PFSK-1 (cell line): ENCODE results near the gene PML.

Source experiments
- FOXP2 ChIP-seq: optimal IDR thresholded peaks from 2 replicates; pipeline ENCODE3; 2011; ENCODE audit warnings: borderline replicate concordance, control low read depth, inconsistent platforms; ENCODE audit not compliant: insufficient read depth; ENCODE audit errors: extremely low read length, extremely low read depth
- POLR2AphosphoS5 ChIP-seq: IDR thresholded peaks from 2 replicates; pipeline ENCODE4 v1.6.1; 2012; ENCODE audit warnings: low read depth, mild to moderate bottlenecking, control low read depth, low read length, moderate library complexity
- SIN3A ChIP-seq: IDR thresholded peaks from 2 replicates; pipeline ENCODE4 v1.6.1; 2012; ENCODE audit warnings: mild to moderate bottlenecking, low read length, moderate library complexity, borderline replicate concordance; ENCODE audit not compliant: insufficient read depth
- TAF1 ChIP-seq: IDR thresholded peaks from 2 replicates; pipeline ENCODE4 v1.6.1; 2012; ENCODE audit warnings: low read length, control low read depth, borderline replicate concordance; ENCODE audit not compliant: insufficient read depth
- TF ChIP-seq, protein P1 (sequence below), 2 experiments: IDR thresholded peaks; 2 replicates each; pipeline versions ENCODE4 v1.6.1 to v1.8.0; 2011 to 2012; ENCODE audit warnings: low read depth in 2 of 2, low read length in 2 of 2, control low read depth in 1 of 2, inconsistent platforms in 1 of 2, mild to moderate bottlenecking in 1 of 2, moderate library complexity in 1 of 2; ENCODE audit not compliant: insufficient read depth in 1 of 2

The PML gene

DNA sequence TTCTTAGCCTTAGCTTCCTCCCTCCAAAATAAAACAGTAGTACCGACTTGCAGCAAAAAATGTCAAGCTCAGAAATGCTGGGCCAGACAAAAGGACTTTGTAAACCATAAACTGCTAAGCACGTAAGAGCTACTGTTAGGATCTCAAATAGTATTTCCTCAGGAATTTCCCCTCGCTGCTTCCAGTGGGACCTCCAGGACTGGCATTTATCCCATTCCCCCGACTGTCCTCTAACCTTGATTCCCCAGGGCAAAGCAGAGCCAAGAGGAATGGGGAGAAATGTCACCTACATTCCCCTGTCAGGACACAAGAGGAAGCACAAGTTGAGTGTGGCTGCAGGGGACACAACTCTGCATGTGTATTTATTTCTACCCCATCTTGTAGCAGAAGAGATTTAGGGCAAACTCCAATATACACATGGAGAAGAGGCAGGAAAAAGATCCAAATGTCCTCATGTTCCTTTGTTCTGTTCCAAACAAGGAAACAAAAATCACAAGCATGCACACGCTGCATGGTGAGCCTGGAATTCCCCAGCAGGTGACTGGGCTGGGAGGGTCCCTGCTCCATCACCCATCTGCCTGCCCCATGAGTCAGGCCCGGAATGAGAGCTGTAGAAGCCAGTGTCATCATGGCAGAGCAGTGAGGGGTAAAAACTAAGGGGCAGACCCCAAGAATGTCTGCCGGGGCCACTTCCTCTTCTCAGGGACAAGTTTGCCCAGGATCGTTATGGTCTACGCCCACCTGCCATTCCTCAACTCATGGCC lies 6.7 kb upstream of the PML start:
- TF ChIP-seq POLR2AphosphoS5 (no peak), SIN3A (no peak), TAF1 (no peak), FOXP2 (no peak)
- TF ChIP-seq, protein P1, sequence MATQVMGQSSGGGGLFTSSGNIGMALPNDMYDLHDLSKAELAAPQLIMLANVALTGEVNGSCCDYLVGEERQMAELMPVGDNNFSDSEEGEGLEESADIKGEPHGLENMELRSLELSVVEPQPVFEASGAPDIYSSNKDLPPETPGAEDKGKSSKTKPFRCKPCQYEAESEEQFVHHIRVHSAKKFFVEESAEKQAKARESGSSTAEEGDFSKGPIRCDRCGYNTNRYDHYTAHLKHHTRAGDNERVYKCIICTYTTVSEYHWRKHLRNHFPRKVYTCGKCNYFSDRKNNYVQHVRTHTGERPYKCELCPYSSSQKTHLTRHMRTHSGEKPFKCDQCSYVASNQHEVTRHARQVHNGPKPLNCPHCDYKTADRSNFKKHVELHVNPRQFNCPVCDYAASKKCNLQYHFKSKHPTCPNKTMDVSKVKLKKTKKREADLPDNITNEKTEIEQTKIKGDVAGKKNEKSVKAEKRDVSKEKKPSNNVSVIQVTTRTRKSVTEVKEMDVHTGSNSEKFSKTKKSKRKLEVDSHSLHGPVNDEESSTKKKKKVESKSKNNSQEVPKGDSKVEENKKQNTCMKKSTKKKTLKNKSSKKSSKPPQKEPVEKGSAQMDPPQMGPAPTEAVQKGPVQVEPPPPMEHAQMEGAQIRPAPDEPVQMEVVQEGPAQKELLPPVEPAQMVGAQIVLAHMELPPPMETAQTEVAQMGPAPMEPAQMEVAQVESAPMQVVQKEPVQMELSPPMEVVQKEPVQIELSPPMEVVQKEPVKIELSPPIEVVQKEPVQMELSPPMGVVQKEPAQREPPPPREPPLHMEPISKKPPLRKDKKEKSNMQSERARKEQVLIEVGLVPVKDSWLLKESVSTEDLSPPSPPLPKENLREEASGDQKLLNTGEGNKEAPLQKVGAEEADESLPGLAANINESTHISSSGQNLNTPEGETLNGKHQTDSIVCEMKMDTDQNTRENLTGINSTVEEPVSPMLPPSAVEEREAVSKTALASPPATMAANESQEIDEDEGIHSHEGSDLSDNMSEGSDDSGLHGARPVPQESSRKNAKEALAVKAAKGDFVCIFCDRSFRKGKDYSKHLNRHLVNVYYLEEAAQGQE (IDR thresholded peaks at IDR 0.05; ENCODE audit: insufficient read depth in 1 of 2, low read depth in 2 of 2, low read length in 2 of 2): no peak

DNA sequence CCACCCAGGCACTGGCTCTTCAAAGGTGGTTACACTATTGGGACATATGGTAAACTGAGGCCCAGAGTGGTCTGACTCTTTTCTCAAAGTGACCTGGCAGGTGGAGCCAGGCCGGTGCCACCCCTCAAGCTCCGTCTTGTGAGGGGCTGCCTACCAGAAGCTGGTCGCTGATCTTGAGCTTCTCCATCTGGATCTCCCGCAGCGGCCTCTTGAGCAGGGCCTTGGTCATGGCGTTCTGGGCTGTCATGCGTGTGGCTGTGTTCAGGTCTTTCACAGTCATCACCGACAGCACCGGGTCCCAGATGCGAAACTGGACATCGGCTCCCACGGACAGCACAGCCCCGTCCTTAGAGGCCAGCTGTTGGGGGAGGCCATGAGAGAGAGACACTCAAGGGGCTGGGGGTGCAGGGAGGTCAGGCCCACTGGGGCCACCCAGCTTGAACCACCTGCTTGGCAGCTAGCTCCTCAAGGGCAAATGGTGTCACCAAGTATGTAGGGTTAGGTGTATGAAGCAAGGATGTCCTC lies 6.0 kb upstream of the PML start:
- TF ChIP-seq FOXP2: no peak
- no peak for TF ChIP-seq POLR2AphosphoS5
- no peak for TF ChIP-seq TAF1
- TF ChIP-seq SIN3A: no peak
- TF ChIP-seq, protein P1 (IDR thresholded peaks at IDR 0.05; ENCODE audit: insufficient read depth in 1 of 2, low read depth in 2 of 2, low read length in 2 of 2): no peak

DNA sequence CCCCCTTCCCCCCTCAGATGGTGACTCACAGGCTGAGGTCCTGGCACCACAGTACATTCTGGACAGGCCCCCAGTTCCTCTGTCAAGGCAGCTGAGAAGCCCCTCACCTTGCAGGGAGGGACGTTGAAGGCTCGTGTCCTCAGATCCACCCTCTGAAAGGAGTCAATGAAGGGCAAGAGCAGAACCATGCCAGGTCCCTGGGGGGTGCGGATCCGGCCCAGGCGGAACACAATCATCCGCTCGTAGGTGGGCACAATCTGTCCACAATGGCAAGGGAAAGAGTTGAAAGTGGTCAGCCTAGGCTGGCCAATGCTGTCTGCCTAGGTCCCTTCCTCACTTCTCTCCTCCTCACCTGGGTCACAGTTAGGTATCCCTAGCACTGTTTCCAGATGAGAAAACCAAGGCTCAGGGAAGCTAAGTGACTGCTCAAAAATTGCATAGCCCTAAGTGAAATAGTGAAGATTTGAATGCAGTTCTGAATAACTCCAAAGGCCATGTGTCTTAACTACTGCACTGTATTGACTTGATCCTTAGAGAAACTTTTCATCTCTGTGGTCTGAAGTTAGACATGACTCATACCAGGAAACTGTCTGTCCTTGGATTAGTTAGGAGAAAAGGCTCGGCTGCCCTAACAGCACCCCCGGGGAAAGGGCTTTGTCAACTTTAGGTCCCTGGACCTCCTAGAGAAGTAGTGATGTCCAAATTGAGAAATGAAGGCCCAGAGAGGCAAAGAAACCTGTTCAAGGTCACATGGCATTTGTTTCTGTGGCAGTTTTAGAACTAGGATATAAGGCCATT lies 5.3 kb upstream of the PML start:
- TF ChIP-seq FOXP2 (no peak), POLR2AphosphoS5 (no peak)
- TF ChIP-seq, protein P1 (IDR thresholded peaks at IDR 0.05; ENCODE audit: insufficient read depth in 1 of 2, low read depth in 2 of 2, low read length in 2 of 2): no peak

DNA sequence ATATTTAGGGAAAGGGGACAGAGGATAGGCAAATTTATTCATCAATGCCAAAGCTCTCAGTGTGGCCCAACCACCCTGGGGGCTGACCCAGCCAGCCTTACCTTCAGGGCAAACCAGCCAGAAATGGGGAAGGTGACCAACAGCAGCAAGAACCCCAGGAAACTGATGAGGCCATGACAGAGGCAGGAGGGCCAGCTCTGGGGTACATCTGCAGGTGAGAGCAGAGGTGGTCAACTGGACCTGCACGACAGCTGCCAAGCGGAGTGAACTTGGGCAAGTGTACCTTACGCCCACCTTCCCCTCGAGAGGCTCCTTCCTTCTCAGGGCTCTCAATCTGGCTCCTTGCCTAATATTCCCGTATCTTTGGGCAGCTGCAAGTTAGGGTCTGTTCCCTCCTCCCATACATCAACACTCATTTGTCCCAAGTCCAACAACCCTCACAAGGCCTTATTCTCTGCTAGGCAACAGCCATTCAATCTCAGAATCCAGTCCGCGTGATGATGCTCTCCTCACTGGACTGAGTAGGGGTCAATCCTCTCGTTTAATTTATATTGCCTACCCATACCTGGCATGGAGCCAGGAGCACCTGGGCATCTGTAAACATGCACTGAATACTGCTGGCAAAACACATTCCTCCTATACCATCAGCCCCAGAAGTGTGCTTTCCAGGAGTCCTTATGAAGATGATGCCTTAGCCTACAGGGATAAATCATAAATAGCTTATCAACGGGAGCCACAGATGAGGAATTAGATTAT lies 4.1 kb upstream of the PML start:
- TF ChIP-seq FOXP2 (no peak), SIN3A (no peak), TAF1 (no peak), POLR2AphosphoS5 (no peak)
- TF ChIP-seq, protein P1 (IDR thresholded peaks at IDR 0.05; ENCODE audit: insufficient read depth in 1 of 2, low read depth in 2 of 2, low read length in 2 of 2): no peak
